PC-9 (cell line): ENCODE data around the gene GALM.

ENCODE experiments used
- EZH2 ChIP-seq: fragments of 200-600 bp; sonication (generic); IDR thresholded peaks from 2 replicates; pipeline ENCODE4 v1.8.0; 2017; ENCODE audit warnings: antibody characterized with exemption, low read depth
- TF ChIP-seq, protein P1 (sequence below): fragments of 200-600 bp; sonication (generic); conservative IDR thresholded peaks from 2 replicates; pipeline ENCODE4 v1.6.1; 2017; ENCODE audit warnings: mixed run types, antibody characterized with exemption, mild to moderate bottlenecking, moderate library complexity

DNA sequence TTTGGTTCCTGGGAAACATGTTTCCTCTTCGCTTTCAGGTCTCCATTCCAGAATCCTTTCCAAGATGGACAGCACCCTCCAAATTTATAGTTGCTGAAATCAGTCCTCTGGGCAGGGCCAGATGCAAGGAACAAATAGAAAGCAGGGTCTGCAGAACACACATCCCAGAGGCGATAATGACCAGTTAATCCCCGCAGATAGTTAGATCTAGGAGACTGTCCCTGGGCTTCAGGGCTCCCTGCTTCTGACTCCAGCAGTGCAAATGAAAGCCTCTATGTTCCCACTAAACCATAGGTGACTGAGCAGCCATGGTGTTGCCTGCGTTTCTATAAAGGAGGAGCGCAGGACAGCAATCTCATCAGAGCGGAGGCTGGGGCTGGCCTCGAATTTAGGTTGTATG is 46.5 kb downstream of the GALM start:
- TF ChIP-seq, protein P1, sequence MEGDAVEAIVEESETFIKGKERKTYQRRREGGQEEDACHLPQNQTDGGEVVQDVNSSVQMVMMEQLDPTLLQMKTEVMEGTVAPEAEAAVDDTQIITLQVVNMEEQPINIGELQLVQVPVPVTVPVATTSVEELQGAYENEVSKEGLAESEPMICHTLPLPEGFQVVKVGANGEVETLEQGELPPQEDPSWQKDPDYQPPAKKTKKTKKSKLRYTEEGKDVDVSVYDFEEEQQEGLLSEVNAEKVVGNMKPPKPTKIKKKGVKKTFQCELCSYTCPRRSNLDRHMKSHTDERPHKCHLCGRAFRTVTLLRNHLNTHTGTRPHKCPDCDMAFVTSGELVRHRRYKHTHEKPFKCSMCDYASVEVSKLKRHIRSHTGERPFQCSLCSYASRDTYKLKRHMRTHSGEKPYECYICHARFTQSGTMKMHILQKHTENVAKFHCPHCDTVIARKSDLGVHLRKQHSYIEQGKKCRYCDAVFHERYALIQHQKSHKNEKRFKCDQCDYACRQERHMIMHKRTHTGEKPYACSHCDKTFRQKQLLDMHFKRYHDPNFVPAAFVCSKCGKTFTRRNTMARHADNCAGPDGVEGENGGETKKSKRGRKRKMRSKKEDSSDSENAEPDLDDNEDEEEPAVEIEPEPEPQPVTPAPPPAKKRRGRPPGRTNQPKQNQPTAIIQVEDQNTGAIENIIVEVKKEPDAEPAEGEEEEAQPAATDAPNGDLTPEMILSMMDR = no peak
- no peak for TF ChIP-seq EZH2
